HG03039 (cell line): ENCODE measurements around the gene SIGLEC15.
"Not testable (repeated sequence)": the region's sequence is repeated elsewhere in the genome, so short reads cannot be mapped to it uniquely, and the experiment has no call there.

Source experiments
- ATAC-seq: cut with Tn5 transposase; IDR thresholded peaks from one replicate; pipeline ENCODE4 v1.9.1; 2021; ENCODE audit warnings: mild to moderate bottlenecking, moderate library complexity; ENCODE audit not compliant: unreplicated experiment

Gene SIGLEC15

DNA sequence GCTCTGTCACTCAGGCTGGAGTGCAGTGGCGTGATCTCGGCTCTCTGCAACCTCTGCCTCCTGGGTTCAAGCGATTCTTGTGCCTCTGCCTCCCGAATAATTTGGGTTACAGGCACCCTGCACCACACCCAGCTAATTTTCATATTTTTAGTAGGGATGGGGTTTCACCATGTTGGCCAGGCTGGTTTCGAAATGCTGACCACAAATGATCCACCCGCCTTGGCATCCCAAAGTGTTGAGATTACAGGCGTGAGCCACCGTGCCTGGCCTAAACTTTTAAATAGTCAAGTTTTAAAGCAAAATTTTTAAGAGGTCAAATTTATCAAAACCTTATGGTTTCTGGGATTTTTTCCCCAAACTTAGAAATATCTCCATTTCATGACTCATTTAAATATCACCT is 6.7 kb upstream of the SIGLEC15 start:
- ATAC-seq: not testable (repeated sequence)

DNA sequence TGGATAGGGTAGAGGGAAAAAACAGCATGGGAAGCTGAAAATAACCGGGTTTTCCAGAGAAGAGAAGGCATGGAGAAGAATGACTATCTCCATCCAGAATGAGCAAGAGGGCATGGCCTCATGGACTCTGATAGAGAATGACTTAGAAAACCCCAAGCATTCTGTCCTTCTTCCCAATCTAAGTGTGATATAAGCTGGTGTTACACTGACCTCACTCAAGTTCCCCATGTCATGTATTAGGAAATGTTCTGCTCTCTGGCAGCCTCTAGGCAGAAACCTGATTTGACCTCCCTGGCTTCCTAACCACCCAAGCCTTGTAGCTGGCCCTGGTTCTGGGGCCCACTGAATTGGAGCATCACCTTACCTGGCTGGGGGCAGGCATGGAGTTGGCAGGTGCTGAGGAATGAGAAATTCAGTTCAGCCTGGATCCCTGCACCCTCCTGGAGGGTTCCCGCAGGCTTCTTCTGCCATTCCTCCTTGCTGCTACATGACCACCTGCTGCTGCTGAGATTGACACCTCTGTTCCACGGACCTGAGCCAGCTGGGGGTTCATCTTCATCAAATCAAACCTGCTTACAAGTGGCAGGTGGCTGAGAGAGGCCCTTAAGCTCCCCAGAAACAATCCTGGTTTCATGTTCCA is 5.2 kb upstream of the SIGLEC15 start:
- ATAC-seq: no peak

DNA sequence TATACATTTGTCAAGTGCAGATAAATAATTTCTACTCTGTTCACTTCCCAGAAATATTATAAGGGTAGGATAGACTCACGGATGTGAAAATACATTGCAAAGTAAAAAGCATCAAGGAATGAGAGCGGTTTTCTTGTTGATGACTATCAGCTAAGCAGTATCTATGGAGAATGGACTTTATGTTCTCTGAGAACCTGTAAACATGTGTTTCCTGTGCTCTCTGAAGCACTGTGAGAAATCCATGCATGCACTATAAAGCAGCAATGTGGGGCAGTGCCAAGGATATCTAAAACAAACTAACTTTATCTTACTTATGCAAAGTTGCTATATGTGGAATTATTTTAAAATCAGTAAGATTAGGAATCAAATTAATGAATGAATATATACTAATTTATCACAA is 4.4 kb upstream of the SIGLEC15 start:
- ATAC-seq: no peak

DNA sequence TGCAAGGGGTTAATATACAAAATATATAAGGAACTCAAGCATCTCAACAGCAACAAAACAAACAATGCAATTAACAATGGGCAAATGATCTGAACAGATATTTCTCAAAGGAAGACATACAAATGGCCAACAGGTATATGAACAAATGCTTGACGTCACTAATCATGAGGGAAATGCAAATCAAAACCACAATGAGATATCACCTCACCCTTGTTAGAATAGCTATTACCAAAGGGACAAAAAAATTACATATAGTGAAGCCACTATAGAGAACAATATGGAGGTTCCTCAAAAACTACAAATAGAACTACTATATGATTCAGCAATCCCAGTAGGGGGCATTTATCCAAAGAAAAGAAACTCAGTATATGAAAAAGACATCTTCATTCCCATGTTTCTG is 3.8 kb upstream of the SIGLEC15 start:
- ATAC-seq: no peak

DNA sequence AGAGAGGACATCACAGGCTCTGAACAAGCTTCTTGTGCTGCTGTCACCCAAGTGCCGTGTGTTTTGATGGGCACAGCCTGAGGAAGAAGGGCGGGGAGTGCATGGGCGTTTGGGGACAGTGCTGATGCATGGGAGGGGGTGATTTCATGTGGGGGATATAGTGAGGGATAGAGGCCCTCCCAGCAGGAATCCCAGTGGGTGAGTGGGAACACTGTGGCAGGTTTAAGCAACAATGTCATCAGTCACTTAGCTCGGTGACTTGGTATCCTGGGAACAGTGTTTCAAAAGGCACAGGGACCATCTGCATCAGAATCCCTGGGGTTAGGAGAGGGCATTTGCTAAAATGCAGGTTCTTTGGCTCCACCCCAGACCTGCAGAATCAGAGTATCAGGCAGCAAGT is 609 bp downstream of the SIGLEC15 start:
- no peak for ATAC-seq

DNA sequence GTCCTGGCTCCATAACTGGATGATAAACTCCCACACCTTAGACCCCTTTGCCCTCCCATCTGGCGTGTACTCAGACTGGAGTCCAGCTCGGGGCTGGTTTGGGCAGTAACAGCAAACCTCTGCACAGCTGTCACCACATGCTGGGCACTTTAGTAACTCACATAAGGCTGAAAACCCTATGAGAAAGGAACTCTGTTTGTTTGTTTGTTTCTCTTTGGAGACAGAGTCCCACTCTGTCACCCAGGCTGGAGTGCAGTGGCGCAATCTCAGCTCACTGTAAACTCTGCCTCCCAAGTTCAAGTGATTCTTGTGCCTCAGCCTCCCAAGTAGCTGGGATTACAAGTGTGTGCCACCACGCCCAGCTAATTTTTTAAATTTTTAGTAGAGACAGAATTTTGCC is 1.2 kb downstream of the SIGLEC15 start:
- not testable (repeated sequence) for ATAC-seq

DNA sequence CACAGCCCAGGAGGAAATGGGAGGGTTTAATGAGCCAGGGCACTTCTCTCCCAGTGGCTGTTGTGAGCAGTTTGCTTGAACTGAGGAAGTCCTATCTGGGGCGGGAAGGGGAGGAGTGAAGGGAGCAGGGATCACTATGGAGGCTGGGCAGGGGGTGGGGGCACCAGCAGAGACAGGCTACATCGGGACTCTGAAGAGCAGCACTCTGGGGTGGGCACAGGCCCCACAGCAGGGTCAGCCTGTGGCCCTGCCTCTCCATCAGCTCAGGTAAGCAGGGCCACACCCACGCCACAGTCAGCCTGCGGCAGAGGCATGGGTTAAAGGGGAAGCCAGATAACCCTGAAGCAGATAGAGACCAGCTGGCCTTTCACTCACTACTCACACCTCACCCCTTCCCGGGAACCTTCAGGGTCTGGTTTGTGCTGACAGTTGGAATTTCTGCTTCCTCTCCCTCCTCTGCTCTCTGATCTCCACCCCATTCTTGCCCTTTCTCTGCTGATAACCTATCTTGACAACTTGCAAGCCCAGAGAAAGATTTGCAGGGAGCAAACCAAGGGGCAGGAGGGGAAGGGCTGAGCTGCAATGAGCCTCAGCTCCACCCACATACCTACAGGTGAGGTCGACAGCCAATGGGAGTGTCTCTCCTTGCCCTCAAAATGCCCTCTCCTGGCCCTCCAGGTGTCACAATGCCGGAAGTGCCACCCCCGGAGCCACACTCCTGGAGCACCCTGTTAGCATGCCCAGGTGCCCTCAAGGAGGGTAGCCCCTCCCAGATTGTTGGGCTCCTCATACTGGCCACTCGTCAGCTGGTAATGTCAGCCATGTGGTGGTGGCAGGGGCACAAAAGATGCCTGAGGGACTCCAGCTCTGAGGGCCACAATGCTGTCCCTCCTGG is 3.7 kb downstream of the SIGLEC15 start:
- ATAC-seq: no peak

DNA sequence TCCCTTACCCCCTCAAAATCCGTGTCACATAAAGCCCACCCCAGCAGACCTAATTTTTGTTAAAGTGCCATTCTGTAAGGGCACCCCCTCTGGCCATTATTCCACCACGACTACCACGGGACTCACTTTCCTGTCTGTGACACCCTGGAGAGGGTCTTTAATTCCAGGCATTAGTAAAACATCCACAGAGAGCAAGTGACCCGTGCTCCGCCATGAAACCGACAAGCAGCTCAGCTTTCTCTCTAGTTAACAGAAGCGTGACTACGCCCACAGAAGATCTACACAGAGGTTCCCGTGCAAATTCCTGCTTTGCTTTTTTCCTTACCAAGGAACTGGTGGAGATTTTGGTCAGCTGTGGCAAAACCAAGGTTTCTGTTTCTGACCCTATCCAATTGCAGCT is 4.4 kb downstream of the SIGLEC15 start:
- ATAC-seq: no peak

DNA sequence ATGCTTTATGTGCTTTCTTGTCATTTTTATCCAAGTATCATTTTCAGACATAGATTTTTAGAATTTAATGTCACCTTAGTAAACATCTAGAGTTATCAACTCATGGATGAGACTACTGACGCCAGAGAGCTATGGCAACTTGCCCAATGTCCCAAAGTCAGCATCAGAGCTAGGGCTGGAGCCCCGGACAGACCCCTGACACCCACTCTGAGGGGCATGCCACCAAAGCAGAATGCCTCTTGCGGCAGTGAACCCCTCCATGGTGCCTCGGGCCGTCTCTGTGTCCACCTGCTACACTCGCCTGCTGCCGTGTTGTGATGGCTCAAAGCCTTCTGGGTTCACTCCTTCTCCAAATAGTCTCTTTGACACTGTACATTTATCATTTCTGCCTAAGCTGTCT is 5.4 kb downstream of the SIGLEC15 start:
- no peak for ATAC-seq

DNA sequence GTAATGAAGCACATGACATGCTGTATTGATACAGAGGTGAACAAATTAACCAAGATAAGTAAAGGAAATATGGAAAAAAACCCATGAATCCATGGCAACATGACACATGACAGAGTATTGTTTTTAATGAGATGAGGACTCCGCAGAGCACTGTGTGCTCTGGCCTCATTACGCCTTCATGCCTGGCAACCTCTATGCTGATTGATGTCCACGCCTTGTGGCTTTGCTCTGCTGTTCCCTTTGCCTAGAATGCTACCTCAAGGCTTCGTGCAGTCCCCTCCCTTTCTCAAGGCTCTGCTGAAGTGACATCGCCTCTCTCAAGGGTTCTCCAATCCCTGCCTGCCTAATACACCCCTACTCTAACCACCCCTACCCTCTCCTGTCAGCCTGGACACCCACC is 8.4 kb downstream of the SIGLEC15 start:
- ATAC-seq: no peak

DNA sequence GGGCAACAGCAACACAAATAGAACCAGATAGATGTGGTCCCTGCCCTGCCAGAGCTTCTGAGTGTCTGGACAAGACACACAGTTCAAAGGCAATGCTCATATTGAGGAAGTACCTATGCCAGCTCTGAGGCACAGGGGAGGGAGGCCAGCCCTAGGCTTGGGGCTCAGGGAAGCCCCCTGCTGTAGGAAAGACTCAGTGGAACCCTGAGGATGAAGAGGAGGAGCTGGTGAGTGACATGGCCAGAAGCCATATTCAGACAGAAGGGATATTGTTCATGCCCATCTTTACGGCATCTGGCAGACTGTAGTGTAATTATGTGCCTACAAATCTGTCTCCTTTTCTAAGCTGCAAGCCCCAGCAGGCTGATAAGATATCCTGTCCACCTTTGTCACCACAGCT is 8.8 kb downstream of the SIGLEC15 start:
- no peak for ATAC-seq

DNA sequence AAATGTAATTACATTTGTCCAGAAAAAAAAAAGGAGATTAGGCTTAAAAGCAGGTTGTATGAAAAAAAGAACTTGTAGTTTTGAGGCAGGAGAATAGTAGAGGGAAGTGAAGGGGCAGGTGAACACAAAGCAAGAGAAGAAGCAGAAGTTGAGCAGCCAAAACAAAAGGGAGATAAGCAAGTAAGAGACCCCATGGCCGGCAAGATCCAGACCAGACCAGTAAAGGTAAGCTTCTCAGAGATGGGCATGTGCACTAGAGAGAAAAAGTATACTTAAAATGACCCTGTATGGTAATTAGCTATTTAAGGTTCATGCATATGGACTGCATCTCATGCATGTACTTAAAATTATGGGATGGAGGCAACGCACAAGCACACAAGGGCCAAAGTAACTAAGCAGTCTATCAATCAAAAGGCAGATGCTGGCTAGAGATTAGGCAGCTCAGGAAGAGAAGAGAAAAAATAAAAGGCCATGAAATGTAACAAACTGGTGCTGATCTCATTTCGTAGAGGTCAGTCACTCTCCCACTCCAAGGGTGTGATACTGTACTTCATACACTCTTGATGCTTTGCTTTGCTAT is 9.7 kb downstream of the SIGLEC15 start:
- ATAC-seq: no peak

DNA sequence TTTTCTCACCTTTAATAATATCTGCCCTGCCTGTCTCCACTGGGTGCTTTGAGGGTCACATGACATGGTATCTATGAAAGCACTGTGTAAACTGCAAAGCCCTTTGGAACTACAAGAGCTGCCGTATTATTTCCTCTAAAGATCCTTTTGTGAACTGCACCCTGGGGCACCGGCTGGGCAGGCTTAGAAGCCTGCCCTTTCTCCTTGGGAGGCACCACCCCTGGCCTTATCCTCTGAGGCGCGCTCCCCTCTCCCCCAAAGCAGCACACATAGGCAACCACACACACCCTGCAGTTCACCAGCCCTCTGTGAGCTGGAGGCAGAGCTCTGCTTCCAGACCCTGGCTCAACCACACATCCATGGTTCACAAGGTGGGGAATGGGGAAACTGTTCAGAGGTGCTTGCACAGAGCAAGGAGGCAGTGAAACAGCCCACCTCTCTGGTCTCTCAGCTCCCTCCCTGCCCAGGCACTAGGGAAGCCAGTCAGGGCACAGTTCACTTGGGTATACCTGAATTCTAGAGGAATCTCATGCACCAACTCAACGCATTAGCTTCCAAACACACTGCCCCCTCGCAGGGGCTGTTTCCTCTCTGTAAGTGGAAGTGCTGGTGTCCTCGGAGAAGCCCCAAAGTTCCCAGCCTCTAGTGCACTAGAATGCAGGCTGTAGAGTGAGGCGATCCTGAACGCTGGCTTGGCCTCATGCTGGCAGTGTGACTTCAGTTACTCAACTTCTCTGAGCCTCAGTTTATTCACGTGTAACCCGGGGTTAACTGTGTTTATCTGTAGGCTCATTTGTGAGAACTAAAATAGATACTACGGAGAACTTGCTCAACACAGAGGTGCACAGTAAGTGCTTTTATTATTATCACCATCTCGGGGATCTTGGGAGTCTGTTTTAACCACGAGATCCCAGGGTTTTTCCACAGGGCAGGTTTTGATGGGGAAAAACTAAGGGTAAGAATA is 11.0 kb downstream of the SIGLEC15 start:
- no peak for ATAC-seq

DNA sequence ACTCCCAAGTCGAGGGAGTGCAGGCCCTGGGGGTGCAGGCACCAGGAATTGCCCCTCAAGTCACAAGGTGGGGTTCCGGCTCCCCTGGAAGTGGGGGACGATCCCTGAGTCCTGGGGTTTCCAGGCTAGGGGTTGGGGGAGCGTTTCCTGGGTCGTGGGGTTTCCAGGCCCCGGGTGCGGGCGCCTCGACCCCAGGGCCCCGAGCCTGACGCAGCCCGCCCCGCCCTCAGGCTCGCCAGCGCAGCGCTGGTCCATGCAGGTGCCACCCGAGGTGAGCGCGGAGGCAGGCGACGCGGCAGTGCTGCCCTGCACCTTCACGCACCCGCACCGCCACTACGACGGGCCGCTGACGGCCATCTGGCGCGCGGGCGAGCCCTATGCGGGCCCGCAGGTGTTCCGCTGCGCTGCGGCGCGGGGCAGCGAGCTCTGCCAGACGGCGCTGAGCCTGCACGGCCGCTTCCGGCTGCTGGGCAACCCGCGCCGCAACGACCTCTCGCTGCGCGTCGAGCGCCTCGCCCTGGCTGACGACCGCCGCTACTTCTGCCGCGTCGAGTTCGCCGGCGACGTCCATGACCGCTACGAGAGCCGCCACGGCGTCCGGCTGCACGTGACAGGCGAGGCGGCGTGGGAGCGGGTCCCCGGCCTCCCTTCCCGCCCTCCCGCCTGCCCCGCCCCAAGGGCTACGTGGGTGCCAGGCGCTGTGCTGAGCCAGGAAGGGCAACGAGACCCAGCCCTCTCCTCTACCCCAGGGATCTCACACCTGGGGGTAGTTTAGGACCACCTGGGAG is 12.0 kb downstream of the SIGLEC15 start:
- ATAC-seq: no peak

DNA sequence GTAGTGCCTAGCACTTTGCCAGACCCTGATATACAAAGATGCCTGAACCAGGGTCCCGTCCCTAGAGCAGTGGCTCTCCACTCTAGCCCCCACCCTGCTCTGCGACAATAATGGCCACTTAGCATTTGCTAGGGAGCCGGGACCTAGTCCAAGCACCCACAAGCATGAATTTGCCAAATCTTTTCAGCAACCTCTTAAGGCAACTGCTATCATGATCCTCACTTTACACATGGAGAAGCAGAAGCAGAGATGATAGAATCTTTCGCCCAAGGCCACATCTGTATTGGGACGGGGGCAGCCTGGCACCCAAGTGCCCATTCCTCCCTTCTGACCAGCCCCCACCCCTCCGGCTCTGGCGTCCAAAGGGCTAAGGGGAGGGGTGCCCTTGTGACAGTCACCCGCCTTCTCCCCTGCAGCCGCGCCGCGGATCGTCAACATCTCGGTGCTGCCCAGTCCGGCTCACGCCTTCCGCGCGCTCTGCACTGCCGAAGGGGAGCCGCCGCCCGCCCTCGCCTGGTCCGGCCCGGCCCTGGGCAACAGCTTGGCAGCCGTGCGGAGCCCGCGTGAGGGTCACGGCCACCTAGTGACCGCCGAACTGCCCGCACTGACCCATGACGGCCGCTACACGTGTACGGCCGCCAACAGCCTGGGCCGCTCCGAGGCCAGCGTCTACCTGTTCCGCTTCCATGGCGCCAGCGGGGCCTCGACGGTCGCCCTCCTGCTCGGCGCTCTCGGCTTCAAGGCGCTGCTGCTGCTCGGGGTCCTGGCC is 13.0 kb downstream of the SIGLEC15 start:
- no peak for ATAC-seq

DNA sequence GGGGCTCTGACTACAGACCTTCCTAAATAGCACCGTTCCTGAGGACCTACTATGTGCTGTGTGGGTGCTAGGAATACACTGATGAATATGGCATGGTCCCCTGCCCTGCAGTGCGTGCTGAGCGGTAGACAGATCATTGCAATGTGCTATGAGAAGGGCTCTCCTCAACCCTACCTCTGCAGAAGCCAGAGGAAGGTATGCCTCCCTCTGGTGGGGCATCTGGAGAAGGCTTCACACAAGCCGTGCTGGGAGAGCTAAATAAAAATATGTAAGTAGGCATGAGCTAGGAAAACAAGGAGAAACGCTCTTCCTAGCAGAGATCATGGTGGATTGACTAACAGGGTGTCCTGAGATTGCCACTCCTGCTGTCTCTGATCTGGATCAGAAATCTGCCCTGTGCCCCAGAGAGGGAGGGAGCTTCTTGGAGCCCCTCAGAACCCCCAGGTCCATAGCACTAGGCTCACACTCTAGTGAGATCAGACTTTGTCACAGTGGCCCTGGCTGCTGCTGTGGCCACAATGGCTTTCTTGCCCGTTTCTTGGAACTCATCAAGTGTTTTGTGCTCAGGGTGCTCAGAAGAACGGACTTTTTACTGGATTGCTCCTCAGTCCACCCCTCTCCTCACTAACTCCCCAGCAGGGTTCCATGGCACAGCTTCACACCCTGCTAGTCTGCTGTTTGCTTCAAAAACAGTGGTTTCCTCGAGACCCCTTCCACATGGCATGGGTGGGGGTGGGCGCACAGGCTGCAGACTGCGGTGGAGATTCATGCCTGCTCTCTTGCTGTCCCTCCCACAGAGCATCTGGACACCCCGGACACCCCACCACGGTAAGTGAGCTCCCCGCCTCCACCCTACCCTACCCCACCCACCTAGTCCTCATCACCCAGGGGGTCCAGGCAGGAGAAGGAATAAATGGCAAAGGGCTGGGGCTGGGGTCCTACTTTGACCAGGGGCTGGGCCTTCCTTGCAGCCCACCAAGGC is 14.2 kb downstream of the SIGLEC15 start:
- no peak for ATAC-seq

DNA sequence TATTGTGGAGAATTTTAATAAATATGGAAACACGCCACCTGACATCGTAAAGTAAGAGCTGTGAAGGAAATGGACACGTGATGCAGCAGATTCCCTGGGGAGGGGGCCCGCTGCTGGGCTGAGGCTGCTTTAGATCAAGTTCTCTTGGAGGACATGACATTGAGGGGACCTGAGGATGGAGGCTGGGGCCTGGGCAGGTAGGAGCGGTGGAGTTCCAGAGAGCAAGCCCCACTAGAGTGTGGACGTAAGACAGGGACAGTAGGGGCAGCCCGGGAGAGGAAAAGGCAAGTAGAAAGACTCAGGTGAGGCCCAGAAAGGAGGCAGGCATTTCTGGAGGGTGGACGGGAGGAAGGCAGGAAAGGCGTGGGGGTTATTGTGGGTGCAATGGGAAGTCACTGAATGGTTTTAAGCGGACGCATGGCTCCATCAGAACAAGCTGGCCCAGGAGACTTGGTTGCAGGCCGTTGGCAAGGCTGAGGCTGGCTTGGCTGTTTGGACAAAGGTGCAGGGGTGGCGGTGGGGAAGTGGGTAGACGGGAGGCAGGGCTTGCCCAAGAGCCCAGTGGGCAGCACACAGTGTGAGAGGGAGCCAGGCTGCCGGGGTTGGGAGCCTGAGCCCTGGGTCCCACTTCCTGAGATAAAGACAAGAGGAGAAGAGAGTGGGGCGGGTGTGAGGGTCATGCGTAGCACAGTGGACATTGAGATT is 15.7 kb downstream of the SIGLEC15 start:
- no peak for ATAC-seq
